HG02642 (cell line): ENCODE results near the gene MYBPC1.
"Not testable (repeated sequence)": the region's sequence is repeated elsewhere in the genome, so short reads cannot be mapped to it uniquely, and the experiment has no call there.

ENCODE experiments used
- ATAC-seq: cut with Tn5 transposase; IDR thresholded peaks from one replicate; pipeline ENCODE4 v1.9.1; 2021; ENCODE audit warnings: mild to moderate bottlenecking; ENCODE audit not compliant: unreplicated experiment, poor library complexity

MYBPC1 gene, protein sequence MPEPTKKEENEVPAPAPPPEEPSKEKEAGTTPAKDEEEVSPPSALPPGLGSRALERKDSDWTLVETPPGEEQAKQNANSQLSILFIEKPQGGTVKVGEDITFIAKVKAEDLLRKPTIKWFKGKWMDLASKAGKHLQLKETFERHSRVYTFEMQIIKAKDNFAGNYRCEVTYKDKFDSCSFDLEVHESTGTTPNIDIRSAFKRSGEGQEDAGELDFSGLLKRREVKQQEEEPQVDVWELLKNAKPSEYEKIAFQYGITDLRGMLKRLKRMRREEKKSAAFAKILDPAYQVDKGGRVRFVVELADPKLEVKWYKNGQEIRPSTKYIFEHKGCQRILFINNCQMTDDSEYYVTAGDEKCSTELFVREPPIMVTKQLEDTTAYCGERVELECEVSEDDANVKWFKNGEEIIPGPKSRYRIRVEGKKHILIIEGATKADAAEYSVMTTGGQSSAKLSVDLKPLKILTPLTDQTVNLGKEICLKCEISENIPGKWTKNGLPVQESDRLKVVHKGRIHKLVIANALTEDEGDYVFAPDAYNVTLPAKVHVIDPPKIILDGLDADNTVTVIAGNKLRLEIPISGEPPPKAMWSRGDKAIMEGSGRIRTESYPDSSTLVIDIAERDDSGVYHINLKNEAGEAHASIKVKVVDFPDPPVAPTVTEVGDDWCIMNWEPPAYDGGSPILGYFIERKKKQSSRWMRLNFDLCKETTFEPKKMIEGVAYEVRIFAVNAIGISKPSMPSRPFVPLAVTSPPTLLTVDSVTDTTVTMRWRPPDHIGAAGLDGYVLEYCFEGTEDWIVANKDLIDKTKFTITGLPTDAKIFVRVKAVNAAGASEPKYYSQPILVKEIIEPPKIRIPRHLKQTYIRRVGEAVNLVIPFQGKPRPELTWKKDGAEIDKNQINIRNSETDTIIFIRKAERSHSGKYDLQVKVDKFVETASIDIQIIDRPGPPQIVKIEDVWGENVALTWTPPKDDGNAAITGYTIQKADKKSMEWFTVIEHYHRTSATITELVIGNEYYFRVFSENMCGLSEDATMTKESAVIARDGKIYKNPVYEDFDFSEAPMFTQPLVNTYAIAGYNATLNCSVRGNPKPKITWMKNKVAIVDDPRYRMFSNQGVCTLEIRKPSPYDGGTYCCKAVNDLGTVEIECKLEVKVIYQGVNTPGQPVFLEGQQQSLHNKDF

DNA sequence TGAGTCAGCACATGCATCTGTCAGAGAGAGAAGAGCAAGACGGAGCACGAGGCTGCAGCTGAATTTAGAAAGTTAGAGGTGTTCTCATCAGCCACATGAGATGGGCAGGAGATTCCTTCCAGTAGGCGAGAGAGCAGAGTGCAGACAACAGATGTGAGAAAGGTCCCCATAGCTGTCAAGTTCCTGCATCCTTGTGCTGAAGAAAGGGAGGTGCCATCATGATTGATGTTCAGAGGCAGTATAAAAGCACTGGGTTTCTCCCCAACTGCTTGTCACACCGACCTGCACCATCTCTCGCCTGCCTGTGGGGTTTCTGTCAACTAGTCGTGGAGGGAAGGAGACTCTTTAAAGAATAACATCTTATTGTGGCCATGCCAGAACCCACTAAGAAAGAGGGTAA lies at the start of gene MYBPC1:
MYBPC1 (plus strand) TSS at position 272 of the 400 bp plus-strand sequence; CDS start at position 372, 100 bp downstream.
- ATAC-seq: no peak

DNA sequence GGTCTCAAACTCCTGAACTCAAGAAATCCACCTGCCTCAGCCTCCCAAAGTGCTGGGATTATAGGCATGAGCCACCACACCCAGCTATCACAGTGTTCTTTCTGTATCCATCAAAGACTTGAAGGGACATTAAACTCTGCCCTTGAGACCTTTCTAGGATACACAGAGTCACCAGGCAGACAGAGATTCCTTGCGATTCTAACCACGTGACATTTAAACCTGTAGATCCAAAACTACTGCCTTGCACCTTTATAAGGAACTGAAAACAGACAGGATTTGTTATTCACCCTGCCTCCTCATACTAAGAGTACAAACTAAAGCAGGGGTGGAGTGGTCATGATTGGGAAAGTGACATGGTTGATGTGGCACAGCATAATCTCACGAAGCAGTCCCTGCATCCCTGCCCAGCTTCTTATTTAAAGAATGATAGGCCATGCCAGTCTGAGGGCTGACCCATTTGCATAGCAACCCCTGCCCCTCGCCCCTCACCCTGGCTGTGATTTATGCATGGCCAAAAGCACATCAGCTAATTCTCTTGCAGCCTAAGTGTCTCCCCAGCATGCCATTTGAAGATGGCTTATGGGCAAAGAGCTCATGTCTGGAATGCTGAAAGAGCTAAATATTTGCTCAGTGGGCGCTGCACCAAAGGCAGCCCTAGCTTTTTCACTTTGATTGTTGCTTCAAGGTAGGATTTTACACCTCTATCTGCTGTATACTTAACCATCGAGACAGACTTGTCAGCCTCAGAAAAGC lies 43.2 kb upstream of the MYBPC1 start:
- ATAC-seq: no peak

DNA sequence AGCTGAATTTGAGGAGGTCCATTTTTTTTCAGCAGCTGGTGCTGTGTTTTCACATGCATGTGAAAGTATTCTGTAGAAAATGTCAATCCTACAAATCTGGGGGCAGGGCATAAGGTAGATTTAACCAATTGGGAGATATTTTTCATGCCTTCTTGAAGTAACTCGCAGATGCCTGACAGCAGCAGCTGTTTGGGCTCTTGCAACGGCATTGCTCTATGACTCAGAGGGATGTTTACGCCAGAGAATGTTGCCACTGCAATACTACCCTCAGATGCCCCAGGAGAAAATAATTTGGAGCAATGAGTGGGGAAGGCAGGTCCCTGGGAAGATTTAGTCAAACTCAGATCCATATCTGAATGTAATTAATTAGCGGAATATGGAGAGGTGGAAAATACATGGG lies 42.5 kb upstream of the MYBPC1 start:
- ATAC-seq: no peak

DNA sequence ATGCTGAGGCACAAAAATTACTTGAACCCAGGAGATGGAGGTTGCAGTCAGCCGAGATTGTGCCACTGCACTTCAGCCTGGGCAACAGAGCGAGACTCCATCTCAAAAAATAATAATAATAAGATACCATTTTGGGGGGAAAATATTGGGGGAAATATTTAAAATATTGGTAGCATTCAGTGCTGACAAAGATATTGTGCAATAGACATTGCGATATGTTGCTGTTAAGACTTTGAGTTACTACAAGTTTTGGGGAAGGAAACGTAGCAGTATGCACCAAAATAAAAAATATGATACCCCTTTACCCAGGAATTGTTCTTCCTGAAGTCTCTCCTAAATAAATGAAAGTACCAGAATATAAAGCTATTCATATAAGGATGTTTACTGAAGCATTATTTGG lies 37.7 kb upstream of the MYBPC1 start:
- no peak for ATAC-seq

DNA sequence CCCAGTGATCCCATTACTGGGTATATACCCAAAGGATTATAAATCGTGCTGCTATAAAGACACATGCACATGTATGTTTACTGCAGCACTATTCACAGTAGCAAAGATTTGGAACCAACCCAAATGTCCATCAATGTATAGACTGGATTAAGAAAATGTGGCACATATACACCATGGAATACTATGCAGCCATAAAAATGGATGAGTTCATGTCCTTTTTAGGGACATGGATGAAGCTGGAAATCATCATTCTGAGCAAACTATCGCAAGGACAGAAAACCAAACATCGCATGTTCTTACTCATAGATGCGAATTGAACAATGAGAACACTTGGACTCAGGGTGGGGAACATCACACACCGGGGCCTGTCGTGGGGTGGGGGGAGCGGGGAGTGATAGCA lies 36.0 kb upstream of the MYBPC1 start:
- not testable (repeated sequence) for ATAC-seq

DNA sequence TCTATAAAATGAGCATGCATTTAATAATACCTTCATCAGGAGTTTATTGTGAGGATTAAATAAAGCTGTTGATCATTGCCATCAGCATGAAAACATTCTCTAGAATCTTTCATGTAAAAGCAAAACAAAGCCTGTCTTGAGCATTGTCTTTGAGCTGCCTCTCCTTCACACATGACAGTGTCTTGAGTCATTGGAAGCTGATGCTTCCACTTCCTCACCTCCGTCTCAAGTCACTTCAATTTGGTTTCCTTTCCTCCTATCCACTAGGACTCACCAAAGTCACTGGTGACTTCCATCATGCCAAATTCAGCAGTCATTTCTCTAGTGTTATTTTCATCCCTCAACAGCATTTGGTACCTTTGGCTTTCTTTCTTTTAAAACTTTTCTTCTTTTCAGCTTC lies 31.6 kb upstream of the MYBPC1 start:
- ATAC-seq: no peak

DNA sequence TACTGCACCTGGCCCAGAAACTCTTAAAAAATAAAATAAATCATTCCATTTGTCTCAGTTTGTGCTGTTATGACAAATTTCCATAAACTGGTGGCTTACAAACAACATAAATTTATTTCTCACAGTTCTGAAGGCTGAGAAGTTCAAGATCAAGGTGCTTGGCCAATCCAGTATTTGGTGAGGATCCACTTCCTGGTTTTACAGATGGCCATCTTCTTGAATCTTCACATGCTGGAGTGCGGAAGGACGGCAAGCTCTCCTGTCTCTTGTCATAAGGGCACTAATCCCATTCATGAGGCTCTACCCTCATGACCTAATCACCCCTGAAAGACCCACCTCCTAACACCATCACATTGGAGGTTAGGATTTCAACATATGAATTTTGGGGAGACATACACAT lies 29.9 kb upstream of the MYBPC1 start:
- ATAC-seq: no peak

DNA sequence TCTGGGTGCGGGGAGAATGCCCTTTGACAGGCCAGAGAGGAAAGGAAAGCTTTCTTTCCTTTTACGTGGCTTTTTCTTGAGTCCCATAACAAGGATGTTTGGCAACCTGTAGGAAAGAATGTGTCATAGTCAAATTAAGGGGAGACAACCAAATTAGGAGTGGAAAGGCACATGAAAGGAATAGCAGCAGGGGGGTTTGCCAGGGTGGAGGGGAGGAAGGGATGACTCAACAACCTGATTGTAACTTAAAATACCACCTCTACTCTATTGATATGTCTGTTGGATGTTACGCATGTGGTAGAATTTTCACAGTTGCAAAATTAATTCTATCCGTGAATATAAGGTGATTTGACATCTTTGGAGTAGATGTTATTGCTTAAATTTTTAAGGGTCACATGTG lies 28.5 kb upstream of the MYBPC1 start:
- ATAC-seq: no peak

DNA sequence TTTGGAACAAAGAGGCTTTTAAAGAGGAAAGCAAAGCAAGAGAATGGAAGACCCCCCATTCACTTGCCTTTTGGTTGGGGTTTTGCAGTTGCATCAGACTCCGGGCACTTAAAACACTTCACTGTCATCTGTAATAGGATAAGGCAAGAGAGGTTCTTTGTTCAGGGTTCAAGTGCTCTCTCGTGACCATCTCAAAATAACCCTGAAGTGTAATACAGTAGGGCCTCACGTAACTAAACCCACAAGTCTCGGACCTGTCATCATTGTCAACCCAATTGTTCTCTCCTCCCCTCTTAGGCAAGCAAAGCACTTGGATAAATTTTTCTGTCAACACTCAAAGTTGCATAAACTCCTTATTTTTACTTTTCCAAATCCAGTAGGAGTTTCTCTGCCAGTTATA lies 26.9 kb upstream of the MYBPC1 start:
- ATAC-seq: no peak

DNA sequence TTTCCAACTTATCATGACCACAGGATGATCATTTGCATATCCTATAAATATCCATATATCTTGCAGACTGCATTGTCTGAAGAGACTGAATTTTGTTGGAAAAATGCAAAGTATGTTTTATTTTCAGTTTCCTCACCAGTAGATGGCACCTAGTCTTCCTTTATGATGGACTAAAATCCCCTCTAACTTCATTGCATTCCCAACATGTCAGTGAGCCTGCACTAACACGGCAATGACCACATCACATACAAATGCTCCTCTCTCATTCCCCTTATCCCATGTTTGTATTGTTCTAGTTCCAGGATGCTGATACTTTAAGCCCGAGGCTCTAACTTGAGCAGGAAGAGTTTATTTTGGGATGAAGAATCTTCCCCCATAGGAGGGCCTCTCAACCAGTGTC lies 24.7 kb upstream of the MYBPC1 start:
- no peak for ATAC-seq

DNA sequence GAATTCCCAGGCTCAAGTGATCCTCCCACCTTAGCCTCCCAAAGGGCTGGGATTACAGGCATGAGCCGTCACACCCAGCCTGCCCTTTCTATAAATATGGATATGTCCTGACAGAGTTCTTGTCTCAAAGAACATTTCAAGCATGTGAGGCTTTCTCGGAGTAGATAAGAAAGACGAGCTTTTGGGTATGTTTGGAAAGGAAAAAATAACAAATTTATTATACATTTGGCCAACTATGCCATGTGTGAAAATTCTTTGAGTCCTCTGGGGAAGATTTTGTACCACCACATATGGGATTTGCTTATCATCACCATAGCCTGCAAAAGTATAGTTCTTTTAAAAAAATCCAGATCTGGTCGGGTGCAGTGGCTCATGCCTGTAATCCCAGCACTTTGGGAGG lies 23.7 kb upstream of the MYBPC1 start:
- ATAC-seq: no peak

DNA sequence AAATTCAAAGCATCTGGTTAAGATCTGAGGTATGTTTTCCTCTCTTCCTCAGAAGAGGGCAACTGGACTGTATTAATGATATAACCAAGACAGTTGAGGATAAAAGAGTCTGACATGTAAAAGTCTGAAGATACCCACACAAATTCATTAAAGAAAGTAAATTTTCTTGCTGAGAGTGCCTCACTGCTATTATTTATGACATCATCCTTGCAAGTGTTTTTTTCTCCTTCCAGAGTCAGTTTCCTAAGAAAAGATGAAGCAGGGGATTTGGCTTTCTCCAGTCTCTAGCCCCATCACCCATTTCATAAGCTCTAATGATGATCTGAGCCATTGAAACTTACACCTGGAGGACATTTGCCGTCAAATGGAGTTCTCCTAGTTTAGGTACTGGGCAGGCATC lies 21.0 kb upstream of the MYBPC1 start:
- no peak for ATAC-seq

DNA sequence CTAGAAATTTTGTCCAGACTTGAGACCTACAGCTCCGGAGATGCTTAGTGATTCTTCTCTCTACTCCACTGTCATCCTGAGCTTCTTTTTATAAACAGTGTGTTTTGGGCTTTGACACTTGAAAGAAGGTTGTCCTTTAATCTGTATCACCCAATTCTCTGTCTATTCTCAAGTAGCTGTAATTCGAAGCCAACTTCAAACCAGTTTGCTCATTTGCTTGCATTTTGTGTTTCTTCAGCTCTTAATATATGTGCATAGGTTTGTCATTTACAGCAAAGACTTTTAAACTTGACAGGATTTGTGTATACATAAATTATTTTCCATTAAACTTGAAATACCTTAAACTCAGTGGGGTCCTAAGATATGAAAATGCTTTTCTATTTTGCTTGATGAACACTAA lies 16.4 kb upstream of the MYBPC1 start:
- no peak for ATAC-seq

DNA sequence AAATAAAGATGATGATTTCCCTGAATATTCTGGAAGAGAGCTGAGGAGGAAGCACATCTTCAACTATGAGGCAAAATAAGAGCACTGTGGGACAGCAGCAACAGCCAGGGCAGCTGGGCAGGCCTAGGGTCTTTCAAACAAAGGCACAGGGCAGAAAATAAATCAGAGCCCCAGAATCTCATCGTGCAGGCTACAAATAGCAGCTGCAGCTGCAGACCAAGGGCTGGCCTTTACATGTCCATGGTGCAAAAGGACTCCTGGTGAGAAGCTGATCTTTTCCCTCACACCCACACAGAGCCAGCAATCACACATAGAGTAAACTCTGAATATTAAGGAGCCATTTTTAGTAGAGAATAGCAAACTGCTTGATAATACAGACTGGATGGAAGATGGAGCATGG lies 13.6 kb upstream of the MYBPC1 start:
- ATAC-seq: no peak

DNA sequence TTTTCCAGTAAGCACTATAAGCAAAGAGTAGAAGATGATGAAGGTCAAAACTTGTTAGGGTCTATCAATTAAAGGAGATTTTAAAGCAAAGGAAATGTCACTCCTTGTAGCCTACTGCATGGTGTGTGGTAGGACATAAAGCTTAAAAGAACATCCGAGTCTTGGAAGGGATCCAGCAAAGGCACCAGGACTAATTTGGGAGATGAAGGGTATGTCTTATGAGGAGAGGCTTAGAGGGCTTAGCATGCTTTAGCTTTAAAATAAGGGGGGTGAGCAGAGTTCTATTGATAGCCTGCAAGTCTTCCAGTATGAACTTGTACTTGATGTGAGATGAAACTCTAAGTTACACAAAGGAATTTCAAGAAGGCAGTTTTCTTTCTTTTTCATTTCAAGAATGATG lies 11.8 kb upstream of the MYBPC1 start:
- ATAC-seq: no peak

DNA sequence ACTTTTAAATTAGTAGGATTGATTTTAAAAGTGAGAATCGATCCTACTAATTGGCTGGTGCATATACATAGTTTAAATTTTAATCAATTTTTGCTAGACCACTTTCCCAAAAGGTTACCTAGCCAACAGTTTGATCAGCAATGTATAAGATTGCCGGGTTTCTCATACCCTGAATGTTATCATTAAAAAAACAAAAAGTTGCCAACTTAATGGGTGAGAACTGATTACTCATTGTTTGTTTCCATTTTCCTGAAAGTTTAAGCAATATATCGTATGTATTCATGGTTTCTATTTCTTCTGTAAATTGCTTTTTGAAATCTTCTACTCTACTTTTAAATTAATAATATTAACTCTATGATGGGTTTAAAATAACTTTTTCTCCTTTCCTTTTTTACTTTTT lies 4.4 kb upstream of the MYBPC1 start:
- no peak for ATAC-seq

DNA sequence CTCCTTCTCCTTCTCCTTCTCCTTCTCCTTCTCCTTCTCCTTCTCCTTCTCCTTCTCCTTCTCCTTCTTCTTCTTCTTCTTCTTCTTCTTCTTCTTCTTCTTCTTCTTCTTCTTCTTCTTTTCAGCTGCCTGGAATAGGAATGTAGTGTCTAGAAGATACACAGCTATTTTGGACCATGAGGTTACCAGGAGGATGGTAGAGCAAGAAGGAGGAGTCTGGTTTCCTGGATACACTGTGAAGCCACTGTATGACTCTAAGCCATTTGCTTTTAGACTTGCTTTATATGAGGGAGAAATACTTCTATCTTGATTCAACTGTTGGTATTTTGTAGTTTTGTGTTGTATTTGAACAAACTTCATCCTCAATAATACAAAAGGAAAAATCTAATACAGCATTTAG lies 3.0 kb upstream of the MYBPC1 start:
- ATAC-seq: no peak

DNA sequence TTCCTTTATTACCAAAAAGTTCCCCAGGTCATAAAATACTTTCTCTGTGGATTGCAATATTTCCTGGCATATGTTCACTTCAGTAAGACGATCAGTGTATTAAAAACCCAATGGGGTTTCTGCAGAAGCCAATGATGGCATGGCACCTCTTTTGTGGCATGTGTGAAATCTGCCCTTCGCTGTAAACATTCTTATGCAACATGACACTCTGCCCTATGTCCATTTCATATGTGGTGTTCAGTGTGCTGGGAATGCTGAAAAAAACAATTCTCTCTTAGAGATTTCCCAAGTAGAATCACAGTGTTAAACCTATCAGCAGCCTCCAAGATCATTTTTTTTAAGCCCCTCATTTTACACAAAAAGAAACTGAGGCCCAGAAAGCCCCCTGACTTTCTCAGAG lies 2.3 kb upstream of the MYBPC1 start:
- ATAC-seq: no peak

DNA sequence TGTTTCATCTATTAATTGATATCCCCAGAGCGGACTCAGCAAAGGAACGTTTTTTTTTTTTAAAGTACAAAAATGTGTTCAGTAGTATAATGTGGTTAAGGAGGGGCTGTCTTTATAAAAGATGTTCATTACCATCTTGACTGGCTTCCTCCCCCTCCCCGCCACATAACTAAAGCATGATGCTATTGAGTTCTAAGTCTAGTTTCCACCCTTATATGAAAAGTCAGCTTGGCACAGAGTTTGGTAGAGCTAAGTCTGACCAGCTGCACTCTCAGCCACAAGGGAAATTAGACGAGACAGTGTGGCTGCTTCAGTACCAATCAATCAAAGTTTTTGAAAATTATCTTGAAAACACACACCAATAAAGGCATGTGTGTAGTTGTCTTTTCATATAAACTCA lies 1.9 kb upstream of the MYBPC1 start:
- no peak for ATAC-seq

DNA sequence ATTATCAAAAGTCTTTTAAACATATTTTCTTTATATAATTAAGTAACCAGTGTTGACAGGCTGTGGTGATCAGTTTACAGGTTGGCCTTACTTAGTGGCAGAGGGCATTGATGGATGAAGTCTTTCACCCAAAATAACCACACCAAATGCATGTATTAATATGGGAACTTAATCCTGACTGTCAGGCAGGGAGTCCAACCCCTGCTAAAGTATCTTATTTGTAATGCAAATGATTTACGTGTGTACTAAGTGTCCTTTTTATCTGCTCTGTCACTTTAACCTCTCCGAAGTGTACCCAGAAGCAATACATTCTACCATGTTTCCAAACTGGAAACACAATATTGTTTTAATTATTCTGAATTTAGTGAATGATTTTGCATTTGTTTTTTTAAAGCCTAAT lies 1.4 kb downstream of the MYBPC1 start:
- ATAC-seq: no peak
